Stimulated activated CD8-positive, alpha-beta memory T cell treated with anti-CD3 and anti-CD28 coated beads, Interleukin-2, amount 100 ng/mL, for 48 hours (primary cell): ENCODE data around the gene TMEM245.
"Not testable (repeated sequence)": the region's sequence is repeated elsewhere in the genome, so short reads cannot be mapped to it uniquely, and the experiment has no call there.

ENCODE experiments used
- DNase-seq, 2 donors: peaks; one replicate each; pipeline ENCODE4 v3.0.0-alpha.2; 2020; ENCODE audit warnings: low read depth in 2 of 2

TMEM245 gene

DNA sequence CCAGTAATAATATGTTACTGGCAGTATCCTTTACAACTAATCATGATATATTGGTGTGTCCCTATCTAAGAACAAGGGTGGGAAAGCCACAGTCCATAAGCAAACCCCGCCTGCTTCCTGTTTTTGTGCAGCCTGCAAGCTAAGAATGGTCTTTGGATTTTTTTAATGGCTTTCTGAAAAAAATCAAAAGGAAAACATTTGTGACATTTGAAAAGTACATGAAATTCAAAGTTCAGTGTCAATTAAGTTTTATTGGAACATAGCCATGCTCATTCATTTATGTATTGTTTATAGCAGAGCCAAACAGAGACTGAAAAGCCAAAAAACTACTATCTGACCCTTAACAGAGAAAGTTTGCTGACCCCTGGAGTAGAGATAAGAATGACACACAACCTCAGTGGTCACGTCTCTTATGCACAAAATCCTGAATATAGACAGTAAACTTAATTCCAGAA lies 12.8 kb upstream of the TMEM245 start:
- no peak for DNase-seq

- no peak for DNase-seq
These were observed 9.9 kb upstream of the TMEM245 start for GRCh38 chr9:109129470-109130197.

- DNase-seq: not testable (repeated sequence)
These were observed 6.9 kb upstream of the TMEM245 start for GRCh38 chr9:109126671-109127070.

GRCh38 chr9:109124121-109124520 lies 4.4 kb upstream of the TMEM245 start:
- DNase-seq: no peak

DNA sequence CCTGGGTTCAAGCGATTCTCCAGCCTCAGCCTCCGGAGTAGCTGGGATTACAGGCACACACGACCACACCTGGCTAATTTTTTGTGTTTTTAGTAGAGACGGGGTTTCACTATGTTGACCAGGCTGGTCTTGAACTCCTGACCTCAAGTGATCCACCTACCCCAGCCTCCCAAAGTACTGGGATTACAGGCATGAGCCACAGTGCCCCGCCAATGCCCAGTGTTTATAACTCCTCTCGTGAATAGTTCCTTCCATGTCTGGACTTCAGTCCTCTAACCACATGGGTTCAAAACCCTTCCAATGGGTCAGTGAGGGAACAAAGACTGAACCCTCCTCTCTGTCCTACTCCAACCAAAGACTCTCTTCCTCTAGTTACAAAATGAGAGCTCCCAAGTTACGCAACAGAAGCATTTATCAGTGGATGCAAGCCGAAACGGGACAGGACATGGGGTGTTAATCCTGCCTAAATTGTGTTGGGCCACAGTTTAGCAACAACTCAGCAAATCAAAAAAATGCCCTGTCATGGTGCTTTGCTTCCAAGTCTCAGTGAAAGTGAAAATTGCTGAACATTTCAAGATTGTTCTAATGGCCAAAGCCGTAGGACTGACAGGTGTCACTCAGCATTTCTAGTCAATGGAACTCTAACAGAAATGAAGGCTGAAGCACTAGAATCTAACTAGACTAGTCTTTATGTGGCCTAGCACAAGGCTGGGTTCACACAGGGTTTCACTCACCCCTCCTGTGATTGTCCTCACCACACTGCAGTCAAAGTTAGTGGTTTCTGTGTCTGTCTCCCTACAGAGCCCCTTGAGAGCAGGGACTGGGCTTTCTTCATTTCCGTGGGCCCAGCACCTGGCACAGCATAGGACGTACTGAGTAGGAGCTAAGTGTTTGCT lies 3.2 kb upstream of the TMEM245 start:
- no peak for DNase-seq

GRCh38 chr9:109121232-109121796 lies 1.6 kb upstream of the TMEM245 start:
- no peak for DNase-seq

DNA sequence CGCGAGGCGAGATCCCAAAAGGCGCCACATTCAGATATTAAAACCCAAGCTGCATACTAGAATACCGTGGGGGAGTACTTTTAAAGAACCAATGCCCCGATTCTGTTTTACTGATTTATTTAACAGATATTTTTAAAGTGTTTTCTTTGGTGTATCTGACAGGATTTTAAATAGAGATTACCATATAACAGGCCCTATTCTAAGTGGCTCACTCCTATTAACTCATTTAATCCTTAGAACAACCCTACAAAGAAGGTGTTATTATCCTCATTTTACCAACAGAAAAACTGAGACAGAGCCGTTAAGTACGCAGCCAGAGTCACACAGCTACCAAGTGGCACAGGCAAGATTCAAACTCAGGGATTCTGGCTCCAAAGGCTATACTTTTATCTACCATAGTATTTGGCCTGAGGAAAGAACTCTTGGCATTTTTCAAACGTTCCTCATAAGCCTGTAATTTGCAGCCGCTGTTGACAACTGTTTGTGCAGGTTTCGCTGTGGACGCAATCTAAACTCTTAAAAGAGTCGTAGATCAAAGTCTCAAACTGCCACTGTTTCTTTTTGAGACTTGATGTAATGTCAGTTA lies 550 bp upstream of the TMEM245 start:
- DNase-seq: no peak

GRCh38 chr9:109118808-109119438 lies 824 bp downstream of the TMEM245 start:
- DNase-seq: no peak

- peak in 1 of 2 donors; percentile 5 for DNase-seq
These were observed 1.6 kb downstream of the TMEM245 start for GRCh38 chr9:109117856-109118807.

DNA sequence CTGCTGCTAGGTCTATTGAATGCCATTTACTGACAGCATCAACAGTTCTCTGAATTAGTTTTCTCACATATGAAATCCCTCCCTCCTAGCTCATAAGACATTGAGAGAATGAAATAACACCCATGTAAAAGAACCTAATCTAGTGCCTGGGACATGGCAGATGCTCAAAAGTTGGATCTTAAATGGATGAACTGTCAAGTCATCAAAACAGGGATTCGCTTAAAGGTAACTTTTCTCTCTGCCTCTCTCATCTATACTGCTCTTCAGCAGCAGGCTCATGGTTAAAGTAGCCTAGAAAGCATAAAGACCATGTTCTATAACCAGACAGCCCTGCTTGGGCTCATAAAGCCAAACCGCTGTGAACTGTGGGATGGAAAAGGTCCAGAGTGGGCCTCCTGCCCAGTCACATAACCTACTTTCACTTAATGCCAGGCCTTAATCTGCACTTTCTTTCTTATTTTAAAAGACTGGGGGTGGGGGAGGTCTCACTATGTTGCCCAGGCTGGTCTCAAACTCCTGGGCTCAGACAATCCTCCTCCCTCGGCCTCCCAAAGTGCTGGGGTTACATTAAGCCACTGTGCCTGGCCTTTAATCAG lies 3.7 kb downstream of the TMEM245 start:
- no peak for DNase-seq

GRCh38 chr9:109114670-109115069 lies 5.1 kb downstream of the TMEM245 start:
- DNase-seq: no peak

DNA sequence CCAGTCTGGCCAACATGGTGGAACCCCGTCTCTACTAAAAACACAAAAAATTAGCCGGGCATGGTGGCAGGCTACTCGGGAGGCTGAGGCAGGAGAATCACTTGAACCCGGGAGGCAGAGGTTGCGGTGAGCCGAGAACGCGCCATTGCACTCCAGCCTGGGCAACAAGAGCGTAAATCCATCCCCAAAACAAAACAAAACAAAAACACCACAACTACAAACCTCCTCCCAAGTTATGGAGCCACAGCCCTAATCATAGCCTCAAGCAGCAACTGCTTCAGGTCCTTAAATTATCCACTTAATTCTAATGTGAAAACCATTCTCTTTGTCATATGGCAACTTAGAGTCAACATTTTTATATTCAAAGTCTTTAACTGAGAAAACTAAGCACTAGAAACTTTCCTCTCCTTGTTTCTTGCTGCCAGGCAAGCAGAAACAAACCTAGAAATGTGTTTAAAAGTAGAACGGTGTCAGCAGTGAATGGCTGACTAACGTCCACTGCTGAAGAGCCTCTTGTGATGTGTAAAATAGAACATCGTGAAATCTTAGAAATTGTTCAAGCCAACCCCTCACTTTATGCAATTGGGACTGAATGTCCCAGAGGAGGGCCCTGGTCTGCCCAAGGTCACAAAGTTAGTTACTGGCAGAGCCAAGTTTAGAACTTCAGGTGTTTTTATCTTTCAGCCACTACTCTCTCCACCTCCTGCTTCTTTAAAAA lies 5.7 kb downstream of the TMEM245 start:
- DNase-seq: no peak

DNA sequence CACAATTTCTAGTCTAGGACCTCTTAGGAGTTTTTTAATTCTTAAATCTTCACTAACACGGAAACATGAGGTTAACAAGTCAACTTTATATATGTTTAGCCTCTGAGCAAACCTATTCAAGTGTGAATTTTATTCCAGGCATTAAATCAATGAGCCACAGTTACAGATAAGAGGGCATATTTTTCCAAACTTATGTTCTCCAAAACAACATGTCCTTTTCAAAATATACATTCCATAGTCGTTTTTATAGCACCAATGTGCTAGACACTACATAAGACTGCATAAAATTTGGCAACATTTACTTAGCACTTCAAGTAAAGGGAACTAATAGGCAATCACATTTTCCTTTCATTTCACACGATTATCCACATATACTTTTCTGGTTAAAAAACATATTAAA lies 6.5 kb downstream of the TMEM245 start:
- DNase-seq: no peak

- DNase-seq: no peak
These were observed 9.3 kb downstream of the TMEM245 start for GRCh38 chr9:109110329-109111021.

DNA sequence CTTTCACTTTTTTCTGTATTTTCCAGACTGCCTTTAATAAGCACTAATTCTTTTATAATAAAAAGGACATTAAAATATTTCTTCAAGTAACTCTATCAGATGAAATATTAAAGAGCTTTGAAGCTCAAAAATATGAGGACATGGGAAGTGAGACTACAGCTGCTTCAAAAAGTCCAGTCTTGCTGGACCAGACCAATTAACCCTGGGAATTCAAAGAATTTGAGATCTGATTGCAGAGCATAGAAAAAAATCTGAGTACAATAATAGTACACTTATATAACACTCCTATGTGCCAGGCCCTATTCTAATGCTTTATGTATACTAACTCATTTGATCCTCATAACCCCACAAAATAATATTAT lies 9.8 kb downstream of the TMEM245 start:
- DNase-seq: no peak

GRCh38 chr9:109108318-109108717 lies 11.4 kb downstream of the TMEM245 start:
- DNase-seq: no peak

- DNase-seq: no peak
These were observed 12.1 kb downstream of the TMEM245 start for GRCh38 chr9:109107402-109108240.

GRCh38 chr9:109101810-109102209 lies 17.9 kb downstream of the TMEM245 start:
- DNase-seq: no peak
